ENCODE measurements around the gene ST7. TPM values are rescaled to one million over a fixed set of nuclear protein-coding genes. Genes with fewer than 3 reads are reported as not detected.

The ST7 gene
- total RNA-seq, 1 experiment from 2014 or later, result 12.4 TPM

DNA sequence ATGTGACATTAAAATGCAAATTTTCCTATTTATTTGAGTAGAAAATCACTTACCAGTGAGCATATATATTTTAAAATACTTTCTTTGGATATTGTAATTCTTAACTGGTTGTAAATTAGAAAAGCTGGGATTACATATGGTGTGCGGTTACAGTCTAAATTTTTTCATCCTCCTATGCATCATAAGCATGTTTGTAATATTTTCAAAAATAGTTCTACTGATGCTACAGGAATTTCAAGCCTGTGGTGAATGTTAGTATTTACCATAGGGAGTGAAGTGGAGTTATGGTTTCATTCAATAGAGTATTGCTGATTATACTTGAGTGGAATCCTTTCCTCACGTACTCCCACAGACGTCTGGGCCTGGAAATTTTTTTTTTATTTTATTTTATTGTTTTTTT lies 34.6 kb upstream of the ST7 start:
- ATAC-seq (no peak), DNase-seq (ENCODE audit: low spot score) (no peak)
- no peak for TF ChIP-seq E2F1 (CRISPR knock-in tag; IDR thresholded peaks at IDR 0.05)
- TF ChIP-seq ETV6 (CRISPR knock-in tag; IDR thresholded peaks at IDR 0.05), result no peak
- TF ChIP-seq CBFB (CRISPR knock-in tag; IDR thresholded peaks at IDR 0.05; ENCODE audit: low read depth), result no peak
- no peaks in the 10 kb centered on the region for H3K9me3 Mint-ChIP-seq
- H3K36me3 Mint-ChIP-seq, result peaks cover 33% of the 10 kb centered on the region
- H3K27ac Mint-ChIP-seq, result no peak overlapping the region
- H3K4me1 Mint-ChIP-seq, result peaks cover 3% of the 10 kb centered on the region; the same call in 1 of the 2 replicates
- ChIA-PET POLR2A (interaction anchor here (0.6 kb wide), 1 partner anchor 136 kb away, joined by 3 read pairs; no protein-coding TSS in a partner anchor), CTCF (no interaction called here)
- H3K4me3 Mint-ChIP-seq, result no peak overlapping the region
- no peaks in the 10 kb centered on the region for H3K27me3 Mint-ChIP-seq (ENCODE audit: low read depth)

DNA sequence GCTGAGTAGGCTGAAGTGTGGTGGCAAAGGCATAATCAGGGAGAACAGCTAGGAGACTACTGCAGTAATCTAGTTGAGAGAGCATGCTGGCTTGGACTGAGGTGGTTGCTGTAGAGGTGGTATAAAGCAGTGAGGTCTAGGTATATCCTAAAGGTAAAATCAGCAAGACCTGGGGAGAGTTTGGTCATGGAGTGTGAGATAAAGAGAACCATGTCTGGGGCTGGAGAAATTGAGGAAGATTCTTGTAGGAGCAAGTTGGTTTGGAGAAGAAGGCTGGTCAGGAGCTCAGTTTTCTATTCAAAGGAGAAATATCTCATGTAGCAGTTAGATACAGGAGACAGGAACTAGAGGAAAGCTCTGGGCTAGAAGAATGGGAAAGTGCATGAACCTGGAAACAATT lies 32.9 kb upstream of the ST7 start:
- Mint-ChIP-seq H3K27ac (no peak overlapping the region), H3K4me1 (peaks cover 3% of the 10 kb centered on the region; the same call in 1 of the 2 replicates), H3K4me3 (no peak overlapping the region), H3K36me3 (peaks cover 28% of the 10 kb centered on the region), H3K9me3 (no peaks in the 10 kb centered on the region), H3K27me3 (ENCODE audit: low read depth) (no peaks in the 10 kb centered on the region)
- DNase-seq (ENCODE audit: low spot score) (no peak), ATAC-seq (no peak)
- ChIA-PET CTCF (interaction anchor here (1.7 kb wide), 1 partner anchor 10 kb away, joined by 5 read pairs; no protein-coding TSS in a partner anchor), POLR2A (no interaction called here)
- TF ChIP-seq, protein P1, sequence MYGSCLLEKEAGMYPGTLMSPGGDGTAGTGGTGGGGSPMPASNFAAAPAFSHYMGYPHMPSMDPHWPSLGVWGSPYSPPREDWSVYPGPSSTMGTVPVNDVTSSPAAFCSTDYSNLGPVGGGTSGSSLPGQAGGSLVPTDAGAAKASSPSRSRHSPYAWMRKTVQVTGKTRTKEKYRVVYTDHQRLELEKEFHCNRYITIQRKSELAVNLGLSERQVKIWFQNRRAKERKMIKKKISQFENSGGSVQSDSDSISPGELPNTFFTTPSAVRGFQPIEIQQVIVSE (CRISPR knock-in tag; IDR thresholded peaks at IDR 0.05; ENCODE audit: borderline replicate concordance), result no peak
- TF ChIP-seq, protein P2, sequence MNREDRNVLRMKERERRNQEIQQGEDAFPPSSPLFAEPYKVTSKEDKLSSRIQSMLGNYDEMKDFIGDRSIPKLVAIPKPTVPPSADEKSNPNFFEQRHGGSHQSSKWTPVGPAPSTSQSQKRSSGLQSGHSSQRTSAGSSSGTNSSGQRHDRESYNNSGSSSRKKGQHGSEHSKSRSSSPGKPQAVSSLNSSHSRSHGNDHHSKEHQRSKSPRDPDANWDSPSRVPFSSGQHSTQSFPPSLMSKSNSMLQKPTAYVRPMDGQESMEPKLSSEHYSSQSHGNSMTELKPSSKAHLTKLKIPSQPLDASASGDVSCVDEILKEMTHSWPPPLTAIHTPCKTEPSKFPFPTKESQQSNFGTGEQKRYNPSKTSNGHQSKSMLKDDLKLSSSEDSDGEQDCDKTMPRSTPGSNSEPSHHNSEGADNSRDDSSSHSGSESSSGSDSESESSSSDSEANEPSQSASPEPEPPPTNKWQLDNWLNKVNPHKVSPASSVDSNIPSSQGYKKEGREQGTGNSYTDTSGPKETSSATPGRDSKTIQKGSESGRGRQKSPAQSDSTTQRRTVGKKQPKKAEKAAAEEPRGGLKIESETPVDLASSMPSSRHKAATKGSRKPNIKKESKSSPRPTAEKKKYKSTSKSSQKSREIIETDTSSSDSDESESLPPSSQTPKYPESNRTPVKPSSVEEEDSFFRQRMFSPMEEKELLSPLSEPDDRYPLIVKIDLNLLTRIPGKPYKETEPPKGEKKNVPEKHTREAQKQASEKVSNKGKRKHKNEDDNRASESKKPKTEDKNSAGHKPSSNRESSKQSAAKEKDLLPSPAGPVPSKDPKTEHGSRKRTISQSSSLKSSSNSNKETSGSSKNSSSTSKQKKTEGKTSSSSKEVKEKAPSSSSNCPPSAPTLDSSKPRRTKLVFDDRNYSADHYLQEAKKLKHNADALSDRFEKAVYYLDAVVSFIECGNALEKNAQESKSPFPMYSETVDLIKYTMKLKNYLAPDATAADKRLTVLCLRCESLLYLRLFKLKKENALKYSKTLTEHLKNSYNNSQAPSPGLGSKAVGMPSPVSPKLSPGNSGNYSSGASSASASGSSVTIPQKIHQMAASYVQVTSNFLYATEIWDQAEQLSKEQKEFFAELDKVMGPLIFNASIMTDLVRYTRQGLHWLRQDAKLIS (CRISPR knock-in tag; IDR thresholded peaks at IDR 0.05; ENCODE audit: borderline replicate concordance), result no peak
- TF ChIP-seq ZNF671 (CRISPR knock-in tag; IDR thresholded peaks at IDR 0.05) (no peak), ZBTB21 (CRISPR knock-in tag; IDR thresholded peaks at IDR 0.05; ENCODE audit: borderline replicate concordance) (no peak), ATF2 (CRISPR knock-in tag; IDR thresholded peaks at IDR 0.05; ENCODE audit: borderline replicate concordance, low read depth) (no peak), RELA (CRISPR knock-in tag; IDR thresholded peaks at IDR 0.05; ENCODE audit: borderline replicate concordance) (no peak), EMX1 (CRISPR knock-in tag; IDR thresholded peaks at IDR 0.05) (no peak), NR3C1 (CRISPR knock-in tag; conservative IDR thresholded peaks at IDR 0.05; ENCODE audit: low read depth) (no peak)

DNA sequence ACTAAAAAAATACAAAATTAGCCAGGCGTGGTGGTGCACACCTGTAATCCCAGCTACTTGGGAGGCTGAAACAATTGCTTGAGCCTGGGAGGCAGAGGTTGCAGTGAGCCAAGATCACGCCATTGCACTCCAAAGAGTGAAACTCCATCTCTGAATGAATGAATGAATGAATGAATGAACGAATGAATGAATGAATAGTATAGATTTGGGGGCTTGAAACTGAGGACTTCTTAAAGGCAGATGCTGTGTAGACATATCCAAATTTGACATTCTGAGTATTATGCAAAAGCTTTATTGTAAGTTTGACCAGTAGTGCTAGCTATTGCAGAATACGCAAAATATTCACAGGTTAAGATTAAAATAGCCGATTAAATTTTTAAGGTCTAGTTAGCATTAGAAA lies 30.8 kb upstream of the ST7 start:
- Mint-ChIP-seq H3K4me1 (peaks cover 6% of the 10 kb centered on the region), H3K27me3 (ENCODE audit: low read depth) (no peaks in the 10 kb centered on the region), H3K27ac (no peak overlapping the region), H3K9me3 (no peaks in the 10 kb centered on the region), H3K36me3 (peaks cover 16% of the 10 kb centered on the region), H3K4me3 (no peak overlapping the region)
- ChIA-PET CTCF (no interaction called here), POLR2A (no interaction called here)
- no peak for TF ChIP-seq PRRX2 (CRISPR knock-in tag; IDR thresholded peaks at IDR 0.05)
- TF ChIP-seq, protein P1 (CRISPR knock-in tag; IDR thresholded peaks at IDR 0.05; ENCODE audit: borderline replicate concordance), result no peak
- TF ChIP-seq ERG (CRISPR knock-in tag; IDR thresholded peaks at IDR 0.05), result no peak
- no peak for TF ChIP-seq EMX1 (CRISPR knock-in tag; IDR thresholded peaks at IDR 0.05)
- no peak for TF ChIP-seq PREB (CRISPR knock-in tag; IDR thresholded peaks at IDR 0.05; ENCODE audit: borderline replicate concordance)
- TF ChIP-seq RORB (CRISPR knock-in tag; IDR thresholded peaks at IDR 0.05), result no peak
- no peak for TF ChIP-seq GTF2I (CRISPR knock-in tag; conservative IDR thresholded peaks at IDR 0.05)
- TF ChIP-seq E2F4 (CRISPR knock-in tag; IDR thresholded peaks at IDR 0.05; ENCODE audit: borderline replicate concordance, low read depth), result no peak
- ATAC-seq (no peak), DNase-seq (ENCODE audit: low spot score) (no peak)

Measured in WTC11 (cell line).